HK-2 (cell line): Measurements from ENCODE around the gene TAF5L.
"Not testable (repeated sequence)": the region's sequence is repeated elsewhere in the genome, so short reads cannot be mapped to it uniquely, and the experiment has no call there.

Experiments used
- DNase-seq: peaks from one replicate; pipeline ENCODE4 v3.0.0-alpha.2; 2018; ENCODE audit not compliant: unreplicated experiment

Gene TAF5L

GRCh38 chr1:229603371-229604005, 22.4 kb downstream of the TAF5L start:
- DNase-seq, result no peak

GRCh38 chr1:229600229-229600628, 25.7 kb downstream of the TAF5L start:
- no peak for DNase-seq

GRCh38 chr1:229599218-229599954, 26.5 kb downstream of the TAF5L start:
- DNase-seq, result no peak

GRCh38 chr1:229597877-229598276, 28.0 kb downstream of the TAF5L start:
- no peak for DNase-seq

GRCh38 chr1:229596925-229597699, 28.8 kb downstream of the TAF5L start:
- no peak for DNase-seq

- not testable (repeated sequence) for DNase-seq
These were observed 30.0 kb downstream of the TAF5L start for GRCh38 chr1:229595876-229596275.

GRCh38 chr1:229594227-229595008, 31.5 kb downstream of the TAF5L start:
- DNase-seq, result no peak

GRCh38 chr1:229593800-229594199, 32.1 kb downstream of the TAF5L start:
- DNase-seq, result no peak

GRCh38 chr1:229590119-229590518, 35.8 kb downstream of the TAF5L start:
- DNase-seq, result no peak

GRCh38 chr1:229585338-229585737, 40.6 kb downstream of the TAF5L start:
- no peak for DNase-seq

- no peak for DNase-seq
These were observed 43.2 kb downstream of the TAF5L start for GRCh38 chr1:229582715-229583114.

- no peak for DNase-seq
These were observed 43.8 kb downstream of the TAF5L start for GRCh38 chr1:229582011-229582694.

GRCh38 chr1:229581485-229581884, 44.4 kb downstream of the TAF5L start:
- DNase-seq, result no peak

GRCh38 chr1:229579059-229579673, 46.8 kb downstream of the TAF5L start:
- DNase-seq, result no peak

GRCh38 chr1:229578168-229579058, 47.5 kb downstream of the TAF5L start:
- no peak for DNase-seq

- no peak for DNase-seq
These were observed 51.1 kb downstream of the TAF5L start for GRCh38 chr1:229574679-229575442.

- no peak for DNase-seq
These were observed 53.6 kb downstream of the TAF5L start for GRCh38 chr1:229572286-229572685.

- no peak for DNase-seq
These were observed 54.9 kb downstream of the TAF5L start for GRCh38 chr1:229570891-229571516.

GRCh38 chr1:229570305-229570704, 55.6 kb downstream of the TAF5L start:
- no peak for DNase-seq
